Type B pancreatic cell (in vitro differentiated cells): ENCODE measurements around the gene LRIT3. TPM values are rescaled to one million over a fixed set of nuclear protein-coding genes. Genes with fewer than 3 reads are reported as not detected.
"Not testable (repeated sequence)": the region's sequence is repeated elsewhere in the genome, so short reads cannot be mapped to it uniquely, and the experiment has no call there.

ENCODE experiments used
- DNase-seq: peaks from one replicate; pipeline ENCODE4 v3.0.0; 2021; ENCODE audit warnings: mixed read lengths; ENCODE audit not compliant: unreplicated experiment; ENCODE audit errors: extremely low spot score
- H3K27ac Mint-ChIP-seq: 2 replicates; pipeline ENCODE4 v1.8.0; 2021; ENCODE audit warnings: mild to moderate bottlenecking, mixed read lengths
- H3K27me3 Mint-ChIP-seq: 2 replicates; pipeline ENCODE4 v1.8.0; 2021; ENCODE audit warnings: mixed read lengths
- H3K36me3 Mint-ChIP-seq: 2 replicates; pipeline ENCODE4 v1.8.0; 2021; ENCODE audit warnings: mixed read lengths
- H3K4me1 Mint-ChIP-seq: one replicate; pipeline ENCODE4 v1.8.0; 2021; ENCODE audit warnings: mixed read lengths; ENCODE audit not compliant: unreplicated experiment
- H3K4me3 Mint-ChIP-seq: 2 replicates; pipeline ENCODE4 v1.8.0; 2021; ENCODE audit warnings: mild to moderate bottlenecking, mixed read lengths
- H3K9me3 Mint-ChIP-seq: 2 replicates; pipeline ENCODE4 v1.8.0; 2021; ENCODE audit warnings: mixed read lengths
- total RNA-seq: library from RNA; stranded (reverse); gene quantifications from 2 replicates; pipeline ENCODE4 v1.2.1, GENCODE V29; 2021; ENCODE audit warnings: low replicate concordance
- TF ChIP-seq, protein P1 (sequence below): fragments of 200-600 bp; sonication (generic); conservative IDR thresholded peaks from 2 replicates; pipeline ENCODE4 v1.5.0; 2021; ENCODE audit warnings: antibody characterized with exemption, mild to moderate bottlenecking

The LRIT3 gene
- total RNA-seq, 1 donor from 2014 or later, result 0.27 TPM

DNA sequence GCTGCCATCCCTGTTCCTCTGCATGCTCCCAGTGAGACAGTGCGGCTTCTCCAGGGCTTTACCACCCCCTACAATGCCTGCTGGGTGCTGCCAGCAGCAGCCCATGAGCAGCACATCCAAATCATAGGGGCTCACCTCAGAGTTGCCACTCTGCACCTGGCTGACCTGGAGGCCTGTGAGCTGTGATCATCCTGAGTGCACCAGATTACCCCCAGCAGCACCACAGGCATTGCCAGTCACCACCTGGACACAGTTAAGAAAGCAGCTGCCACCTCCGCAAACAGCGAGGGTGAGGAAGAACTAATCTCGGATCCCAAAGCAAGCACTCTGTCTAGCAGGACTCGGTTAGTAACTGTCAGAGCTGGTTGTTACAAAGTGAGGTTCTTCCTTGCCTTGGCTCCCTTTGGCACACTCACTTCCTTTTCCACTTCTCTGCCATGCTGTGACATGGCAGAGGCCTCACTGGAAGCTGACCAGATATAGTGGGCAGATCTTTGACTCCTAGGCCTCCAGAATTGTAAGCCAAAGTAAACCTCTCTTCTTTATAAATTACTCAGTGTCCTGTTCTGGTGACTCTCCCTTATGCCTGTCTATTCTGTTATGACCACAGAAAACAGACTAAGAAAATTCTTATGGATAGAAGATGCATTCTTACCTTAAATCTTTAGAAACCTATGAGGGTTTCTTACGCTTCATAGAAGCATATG lies 25.2 kb downstream of the LRIT3 start:
- no peak for DNase-seq
- no peak overlapping the region for H3K4me3 Mint-ChIP-seq
- H3K36me3 Mint-ChIP-seq, result no peaks in the 10 kb centered on the region
- TF ChIP-seq, protein P1, sequence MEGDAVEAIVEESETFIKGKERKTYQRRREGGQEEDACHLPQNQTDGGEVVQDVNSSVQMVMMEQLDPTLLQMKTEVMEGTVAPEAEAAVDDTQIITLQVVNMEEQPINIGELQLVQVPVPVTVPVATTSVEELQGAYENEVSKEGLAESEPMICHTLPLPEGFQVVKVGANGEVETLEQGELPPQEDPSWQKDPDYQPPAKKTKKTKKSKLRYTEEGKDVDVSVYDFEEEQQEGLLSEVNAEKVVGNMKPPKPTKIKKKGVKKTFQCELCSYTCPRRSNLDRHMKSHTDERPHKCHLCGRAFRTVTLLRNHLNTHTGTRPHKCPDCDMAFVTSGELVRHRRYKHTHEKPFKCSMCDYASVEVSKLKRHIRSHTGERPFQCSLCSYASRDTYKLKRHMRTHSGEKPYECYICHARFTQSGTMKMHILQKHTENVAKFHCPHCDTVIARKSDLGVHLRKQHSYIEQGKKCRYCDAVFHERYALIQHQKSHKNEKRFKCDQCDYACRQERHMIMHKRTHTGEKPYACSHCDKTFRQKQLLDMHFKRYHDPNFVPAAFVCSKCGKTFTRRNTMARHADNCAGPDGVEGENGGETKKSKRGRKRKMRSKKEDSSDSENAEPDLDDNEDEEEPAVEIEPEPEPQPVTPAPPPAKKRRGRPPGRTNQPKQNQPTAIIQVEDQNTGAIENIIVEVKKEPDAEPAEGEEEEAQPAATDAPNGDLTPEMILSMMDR, result no peak
- peak overlapping the region; percentile 96 for H3K27ac Mint-ChIP-seq
- H3K4me1 Mint-ChIP-seq, result no peaks in the 10 kb centered on the region
- H3K27me3 Mint-ChIP-seq, result no peaks in the 10 kb centered on the region
- H3K9me3 Mint-ChIP-seq, result no peaks in the 10 kb centered on the region

GRCh38 chr4:109873791-109874514 lies 26.0 kb downstream of the LRIT3 start:
- H3K4me1 Mint-ChIP-seq, result no peaks in the 10 kb centered on the region
- H3K27ac Mint-ChIP-seq, result peak overlapping the region; percentile 96
- DNase-seq, result no peak
- no peaks in the 10 kb centered on the region for H3K9me3 Mint-ChIP-seq
- TF ChIP-seq, protein P1, result no peak
- H3K4me3 Mint-ChIP-seq, result peak overlapping the region; percentile 57
- H3K36me3 Mint-ChIP-seq, result no peaks in the 10 kb centered on the region
- no peaks in the 10 kb centered on the region for H3K27me3 Mint-ChIP-seq

- Mint-ChIP-seq H3K4me1 (no peaks in the 10 kb centered on the region), H3K4me3 (peak overlapping the region; percentile 5), H3K9me3 (no peaks in the 10 kb centered on the region), H3K36me3 (no peaks in the 10 kb centered on the region), H3K27ac (peak overlapping the region; percentile 96), H3K27me3 (no peaks in the 10 kb centered on the region)
- no peak for DNase-seq
- TF ChIP-seq, protein P1, result no peak
Measured at GRCh38 chr4:109875106-109875505, 27.2 kb downstream of the LRIT3 start.

- not testable (repeated sequence) for H3K4me1 Mint-ChIP-seq, H3K27me3 Mint-ChIP-seq, H3K36me3 Mint-ChIP-seq, H3K4me3 Mint-ChIP-seq, DNase-seq, H3K9me3 Mint-ChIP-seq, H3K27ac Mint-ChIP-seq
Measured at GRCh38 chr4:109875553-109875952, 27.6 kb downstream of the LRIT3 start.

DNA sequence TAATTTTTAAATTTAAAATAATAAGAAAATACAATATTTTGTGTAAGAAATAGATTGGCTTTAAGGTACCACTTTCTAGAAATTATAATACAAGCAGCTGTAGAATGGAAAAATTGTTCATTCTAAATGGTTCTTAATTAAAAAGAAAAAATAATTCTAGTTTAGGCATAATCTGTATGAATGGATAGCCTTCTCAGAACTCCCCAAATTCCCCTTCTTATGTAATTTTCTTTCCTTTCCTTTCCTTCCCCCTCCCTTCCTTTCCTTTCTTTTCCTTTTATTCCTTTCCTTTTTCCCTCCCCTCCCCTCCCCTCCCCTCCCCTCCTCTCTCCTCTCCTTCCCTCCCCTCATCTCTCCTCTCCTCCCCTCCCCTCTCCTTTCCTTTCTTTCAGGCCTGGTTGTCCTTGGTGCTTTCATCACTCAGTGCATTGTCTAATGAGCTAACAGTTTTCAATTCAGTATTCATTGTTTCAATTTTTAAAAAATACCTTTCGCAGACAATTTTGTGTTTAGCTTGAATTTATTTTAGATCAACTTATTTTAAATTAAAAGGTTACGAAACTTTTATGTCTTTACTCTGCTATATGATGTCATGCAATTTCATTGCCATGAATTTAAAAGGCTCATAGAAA lies 28.8 kb downstream of the LRIT3 start:
- Mint-ChIP-seq H3K27me3 (no peaks in the 10 kb centered on the region), H3K27ac (peak overlapping the region; percentile 6), H3K4me1 (no peaks in the 10 kb centered on the region), H3K36me3 (no peaks in the 10 kb centered on the region), H3K9me3 (no peaks in the 10 kb centered on the region), H3K4me3 (no peak overlapping the region)
- TF ChIP-seq, protein P1, result no peak
- DNase-seq, result no peak

DNA sequence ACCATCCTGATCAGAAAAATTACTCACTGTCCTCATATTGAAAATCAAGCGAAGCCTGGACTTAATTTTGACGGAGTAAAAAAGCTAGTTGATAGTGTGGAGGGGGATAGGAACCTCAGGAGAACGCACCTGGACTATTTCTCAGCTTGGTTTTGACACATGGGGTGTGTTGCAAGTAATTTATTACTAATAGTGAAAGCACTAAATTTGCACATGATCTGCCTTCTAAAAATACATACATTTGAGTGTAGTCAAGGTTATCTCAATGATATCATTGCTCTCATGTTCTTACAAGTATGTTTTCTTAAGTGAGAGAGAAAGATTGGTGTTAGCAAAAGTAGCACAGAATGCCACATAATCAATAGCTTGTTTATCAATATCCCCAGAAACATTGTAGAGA lies 29.5 kb downstream of the LRIT3 start:
- TF ChIP-seq, protein P1, result no peak
- Mint-ChIP-seq H3K27me3 (no peaks in the 10 kb centered on the region), H3K27ac (peak overlapping the region; percentile 6), H3K9me3 (no peaks in the 10 kb centered on the region), H3K4me1 (no peaks in the 10 kb centered on the region), H3K4me3 (peak overlapping the region; percentile 2), H3K36me3 (no peaks in the 10 kb centered on the region)
- DNase-seq, result no peak
